GM19324 (cell line): ENCODE measurements around the gene BTBD9.
"Not testable (repeated sequence)": the region's sequence is repeated elsewhere in the genome, so short reads cannot be mapped to it uniquely, and the experiment has no call there.

Source experiments
- ATAC-seq: cut with Tn5 transposase; IDR thresholded peaks from one replicate; pipeline ENCODE4 v1.9.1; 2021; ENCODE audit warnings: mild to moderate bottlenecking, moderate library complexity; ENCODE audit not compliant: unreplicated experiment, low FRiP score

Gene BTBD9

GRCh38 chr6:38445336-38445735 lies 194.4 kb downstream of the BTBD9 start:
- ATAC-seq = no peak

GRCh38 chr6:38443352-38444144 lies 196.2 kb downstream of the BTBD9 start:
- no peak for ATAC-seq

- no peak for ATAC-seq
These were observed 201.6 kb downstream of the BTBD9 start for GRCh38 chr6:38438097-38438496.

- no peak for ATAC-seq
These were observed 202.8 kb downstream of the BTBD9 start for GRCh38 chr6:38436726-38437465.

GRCh38 chr6:38435330-38435729 lies 204.4 kb downstream of the BTBD9 start:
- ATAC-seq = no peak

- no peak for ATAC-seq
These were observed 205.7 kb downstream of the BTBD9 start for GRCh38 chr6:38434051-38434450.

GRCh38 chr6:38432479-38432878 lies 207.2 kb downstream of the BTBD9 start:
- no peak for ATAC-seq

- no peak for ATAC-seq
These were observed 207.7 kb downstream of the BTBD9 start for GRCh38 chr6:38432079-38432478.

- ATAC-seq = no peak
These were observed 210.2 kb downstream of the BTBD9 start for GRCh38 chr6:38429546-38429945.

- no peak for ATAC-seq
These were observed 212.1 kb downstream of the BTBD9 start for GRCh38 chr6:38427492-38428210.

- not testable (repeated sequence) for ATAC-seq
These were observed 213.8 kb downstream of the BTBD9 start for GRCh38 chr6:38425788-38426488.

GRCh38 chr6:38423746-38424145 lies 216.0 kb downstream of the BTBD9 start:
- no peak for ATAC-seq

- ATAC-seq = no peak
These were observed 219.5 kb downstream of the BTBD9 start for GRCh38 chr6:38420207-38420606.

GRCh38 chr6:38417521-38417920 lies 222.2 kb downstream of the BTBD9 start:
- no peak for ATAC-seq

GRCh38 chr6:38415231-38416005 lies 224.3 kb downstream of the BTBD9 start:
- ATAC-seq = no peak

- no peak for ATAC-seq
These were observed 226.5 kb downstream of the BTBD9 start for GRCh38 chr6:38413102-38413800.

- no peak for ATAC-seq
These were observed 232.5 kb downstream of the BTBD9 start for GRCh38 chr6:38407192-38407591.

GRCh38 chr6:38406096-38406495 lies 233.6 kb downstream of the BTBD9 start:
- no peak for ATAC-seq

GRCh38 chr6:38404900-38405556 lies 234.7 kb downstream of the BTBD9 start:
- no peak for ATAC-seq
